IMR-90 (cell line): ENCODE results near the gene LRRC56.

ENCODE experiments used
- BHLHE40 ChIP-seq: fragments of 150-350 bp; IDR thresholded peaks from 2 replicates; pipeline ENCODE4 v1.6.1; 2016; ENCODE audit warnings: mild to moderate bottlenecking, low read depth, low read length
- MAZ ChIP-seq: IDR thresholded peaks from 2 replicates; pipeline ENCODE4 v1.6.1; 2012; ENCODE audit warnings: low read depth, mild to moderate bottlenecking, low read length, improper control_type of control experiment, moderate library complexity, borderline replicate concordance
- MXI1 ChIP-seq: IDR thresholded peaks from 2 replicates; pipeline ENCODE4 v1.6.1; 2012; ENCODE audit warnings: low read depth, mild to moderate bottlenecking, low read length, moderate library complexity, borderline replicate concordance
- POLR2A ChIP-seq: IDR thresholded peaks from 2 replicates; pipeline ENCODE4 v1.6.1; 2012; ENCODE audit warnings: mild to moderate bottlenecking, low read depth, low read length
- RFX5 ChIP-seq: IDR thresholded peaks from 2 replicates; pipeline ENCODE4 v1.8.0; 2012; ENCODE audit warnings: low read depth, mild to moderate bottlenecking, low read length, moderate library complexity
- SMC3 ChIP-seq: fragments of 150-350 bp; IDR thresholded peaks from 2 replicates; pipeline ENCODE4 v1.6.1; 2016; ENCODE audit warnings: low read depth, mild to moderate bottlenecking, antibody characterized with exemption, low read length, moderate library complexity
- TF ChIP-seq, protein P1 (sequence below): conservative IDR thresholded peaks from 2 replicates; pipeline ENCODE4 v1.5.1; 2012; ENCODE audit warnings: mild to moderate bottlenecking, low read depth, low read length, improper control_type of control experiment
- TF ChIP-seq, protein P2 (sequence below): fragments of 150-350 bp; IDR thresholded peaks from 2 replicates; pipeline ENCODE4 v1.6.1; 2017; ENCODE audit warnings: mild to moderate bottlenecking, antibody characterized with exemption, low read length, low read depth

DNA sequence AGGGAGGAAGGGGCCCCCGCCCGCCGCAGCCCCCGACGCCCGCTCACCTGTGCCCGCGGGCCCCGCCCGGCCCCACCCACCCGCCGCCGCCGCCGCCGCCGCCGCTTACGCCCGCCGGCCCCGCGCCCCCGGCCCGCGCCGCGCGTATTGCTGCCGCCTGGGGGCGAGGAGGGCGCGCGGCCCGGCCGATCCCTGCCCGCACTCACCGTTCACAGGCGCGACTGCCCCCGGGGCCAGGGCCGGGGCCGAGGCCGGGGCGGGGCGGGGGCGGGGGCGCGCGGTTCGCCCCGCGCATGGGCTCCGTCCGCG is 2.2 kb upstream of the LRRC56 start:
- TF ChIP-seq, protein P1, sequence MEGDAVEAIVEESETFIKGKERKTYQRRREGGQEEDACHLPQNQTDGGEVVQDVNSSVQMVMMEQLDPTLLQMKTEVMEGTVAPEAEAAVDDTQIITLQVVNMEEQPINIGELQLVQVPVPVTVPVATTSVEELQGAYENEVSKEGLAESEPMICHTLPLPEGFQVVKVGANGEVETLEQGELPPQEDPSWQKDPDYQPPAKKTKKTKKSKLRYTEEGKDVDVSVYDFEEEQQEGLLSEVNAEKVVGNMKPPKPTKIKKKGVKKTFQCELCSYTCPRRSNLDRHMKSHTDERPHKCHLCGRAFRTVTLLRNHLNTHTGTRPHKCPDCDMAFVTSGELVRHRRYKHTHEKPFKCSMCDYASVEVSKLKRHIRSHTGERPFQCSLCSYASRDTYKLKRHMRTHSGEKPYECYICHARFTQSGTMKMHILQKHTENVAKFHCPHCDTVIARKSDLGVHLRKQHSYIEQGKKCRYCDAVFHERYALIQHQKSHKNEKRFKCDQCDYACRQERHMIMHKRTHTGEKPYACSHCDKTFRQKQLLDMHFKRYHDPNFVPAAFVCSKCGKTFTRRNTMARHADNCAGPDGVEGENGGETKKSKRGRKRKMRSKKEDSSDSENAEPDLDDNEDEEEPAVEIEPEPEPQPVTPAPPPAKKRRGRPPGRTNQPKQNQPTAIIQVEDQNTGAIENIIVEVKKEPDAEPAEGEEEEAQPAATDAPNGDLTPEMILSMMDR = 0 out of 2 replicates have a peak, but pooled peaks have one; percentile 8
- no peak for TF ChIP-seq RFX5
- TF ChIP-seq BHLHE40 = no peak
- TF ChIP-seq POLR2A = no peak
- no peak for TF ChIP-seq MAZ
- no peak for TF ChIP-seq MXI1
- TF ChIP-seq, protein P2, sequence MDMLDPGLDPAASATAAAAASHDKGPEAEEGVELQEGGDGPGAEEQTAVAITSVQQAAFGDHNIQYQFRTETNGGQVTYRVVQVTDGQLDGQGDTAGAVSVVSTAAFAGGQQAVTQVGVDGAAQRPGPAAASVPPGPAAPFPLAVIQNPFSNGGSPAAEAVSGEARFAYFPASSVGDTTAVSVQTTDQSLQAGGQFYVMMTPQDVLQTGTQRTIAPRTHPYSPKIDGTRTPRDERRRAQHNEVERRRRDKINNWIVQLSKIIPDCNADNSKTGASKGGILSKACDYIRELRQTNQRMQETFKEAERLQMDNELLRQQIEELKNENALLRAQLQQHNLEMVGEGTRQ = no peak
- TF ChIP-seq SMC3 = no peak
